ENCODE measurements around the gene NPIPB5.
"Not testable (repeated sequence)": the region's sequence is repeated elsewhere in the genome, so short reads cannot be mapped to it uniquely, and the experiment has no call there.

GRCh38 chr16:22551651-22552050, 41.0 kb downstream of the NPIPB5 start:
- not testable (repeated sequence) for TF ChIP-seq CTCF (IDR thresholded peaks at IDR 0.05); ZFX (IDR thresholded peaks at IDR 0.05; ENCODE audit: borderline replicate concordance)
